Endodermal cell (in vitro differentiated cells): ENCODE data around the gene PLVAP. TPM values are rescaled to one million over a fixed set of nuclear protein-coding genes. Genes with fewer than 3 reads are reported as not detected.
"Not testable (repeated sequence)": the region's sequence is repeated elsewhere in the genome, so short reads cannot be mapped to it uniquely, and the experiment has no call there.

Experiments
- DNase-seq: peaks from one replicate; pipeline ENCODE4 v3.0.0-alpha.2; 2017
- H3K27ac ChIP-seq: 2 replicates; pipeline ENCODE4 v1.5.1; 2013; ENCODE audit warnings: mild to moderate bottlenecking, low read depth, low read length, moderate library complexity
- H3K27me3 ChIP-seq: 2 replicates; pipeline ENCODE4 v1.6.1; 2013; ENCODE audit warnings: mild to moderate bottlenecking, low read length, moderate library complexity; ENCODE audit not compliant: insufficient read depth, control insufficient read depth, poor library complexity, severe bottlenecking
- H3K36me3 ChIP-seq: 2 replicates; pipeline ENCODE4 v1.7.0; 2013; ENCODE audit warnings: mild to moderate bottlenecking, low read length, moderate library complexity; ENCODE audit not compliant: control insufficient read depth, insufficient read depth
- H3K4me1 ChIP-seq: one replicate; pipeline ENCODE4 v1.7.0; 2013; ENCODE audit warnings: low read length; ENCODE audit not compliant: control insufficient read depth, insufficient read depth
- H3K4me3 ChIP-seq: 2 replicates; pipeline ENCODE4 v1.5.1; 2013; ENCODE audit warnings: mild to moderate bottlenecking, low read length, moderate library complexity
- H3K9ac ChIP-seq: 2 replicates; pipeline ENCODE4 v1.6.1; 2013; ENCODE audit warnings: mild to moderate bottlenecking, low read length, moderate library complexity; ENCODE audit not compliant: poor library complexity, severe bottlenecking; ENCODE audit errors: extremely low read depth
- H3K9me3 ChIP-seq: 2 replicates; pipeline ENCODE4 v1.6.1; 2013; ENCODE audit warnings: mild to moderate bottlenecking, low read length, moderate library complexity; ENCODE audit not compliant: control insufficient read depth
- H3K27ac Mint-ChIP-seq: 2 replicates; pipeline ENCODE4 v1.8.0; 2020; ENCODE audit warnings: mixed read lengths
- H3K27me3 Mint-ChIP-seq: 2 replicates; pipeline ENCODE4 v1.8.0; 2021; ENCODE audit warnings: mild to moderate bottlenecking, mixed read lengths; ENCODE audit not compliant: insufficient read depth
- H3K36me3 Mint-ChIP-seq: 2 replicates; pipeline ENCODE4 v1.8.0; 2020; ENCODE audit warnings: low read depth, mixed read lengths
- H3K4me1 Mint-ChIP-seq: 2 replicates; pipeline ENCODE4 v1.8.0; 2020; ENCODE audit warnings: mixed read lengths
- H3K4me3 Mint-ChIP-seq: 2 replicates; pipeline ENCODE4 v1.8.0; 2020; ENCODE audit warnings: mild to moderate bottlenecking, moderate library complexity, mixed read lengths
- H3K9me3 Mint-ChIP-seq: 2 replicates; pipeline ENCODE4 v1.8.0; 2020; ENCODE audit warnings: mild to moderate bottlenecking, mixed read lengths
- CTCF ChIP-seq: fragments of 200-600 bp; sonication (generic); conservative IDR thresholded peaks from 2 replicates; pipeline ENCODE4 v1.5.0; 2021; ENCODE audit warnings: antibody characterized with exemption, mild to moderate bottlenecking
- WGBS, 2 experiments: methylation state at CpG; one replicate each; pipeline versions ENCODE4 v1.1.5 to v1.1.7; 2013; ENCODE audit warnings: missing lambda C conversion rate in 2 of 2, mixed read lengths in 1 of 2; ENCODE audit not compliant: insufficient coverage in 1 of 2, insufficient read length in 1 of 2; 5-methylcytosine and 5-hydroxymethylcytosine counted together
- total RNA-seq, 2 donors: library from RNA; stranded (reverse); fragmentation: NEBNext Ultra II Directional in 1 of 2; extraction: Animal tissue kit (Norgen Biotek cat#: 25700) in 1 of 2; gene quantifications; 2 replicates in 1 of 2; 3 replicates in 1 of 2; pipeline ENCODE4 v1.2.1, GENCODE V29; 2021

Gene PLVAP
- total RNA-seq, 2 donors from 2014 or later: 0.44 TPM; not detected in 1

DNA sequence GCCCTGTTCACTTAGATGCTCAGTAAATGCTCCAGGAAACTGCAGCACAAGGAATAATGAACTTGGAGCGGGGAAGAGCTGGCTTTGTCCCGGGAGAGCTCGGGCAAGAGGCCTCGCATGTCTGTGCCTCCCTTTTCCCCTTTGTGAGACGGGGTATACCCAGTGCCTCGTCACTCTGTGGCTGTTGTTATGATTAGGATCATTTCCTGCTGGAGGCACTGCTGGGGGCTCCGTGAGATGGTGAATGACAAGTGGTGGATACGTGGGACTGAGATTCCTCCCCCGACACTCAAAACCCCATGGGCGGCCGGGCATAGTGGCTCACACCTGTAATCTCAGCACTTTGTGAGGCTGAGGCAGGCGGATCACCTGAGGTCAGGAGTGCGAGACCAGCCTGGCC is 1.1 kb upstream of the PLVAP start:
- H3K4me3 ChIP-seq: no peak overlapping the region
- Mint-ChIP-seq H3K36me3 (no peaks in the 10 kb centered on the region), H3K9me3 (peaks cover 4% of the 10 kb centered on the region), H3K27me3 (peaks cover 2% of the 10 kb centered on the region), H3K27ac (no peak overlapping the region), H3K4me1 (peaks cover 5% of the 10 kb centered on the region), H3K4me3 (no peak overlapping the region)
- H3K9ac ChIP-seq: no peak overlapping the region
- H3K9me3 ChIP-seq: no peaks in the 10 kb centered on the region
- no peaks in the 10 kb centered on the region for H3K4me1 ChIP-seq
- no peak for TF ChIP-seq CTCF
- H3K27me3 ChIP-seq: no peaks in the 10 kb centered on the region
- no peak for DNase-seq
- H3K36me3 ChIP-seq: no peaks in the 10 kb centered on the region
- WGBS, 2 experiments: 83 to 85% methylated on average over 6 to 13 of the region's 13 CpGs
- H3K27ac ChIP-seq: no peak overlapping the region

- Histone ChIP-seq H3K4me1 (no peaks in the 10 kb centered on the region), H3K27me3 (no peaks in the 10 kb centered on the region), H3K9me3 (no peaks in the 10 kb centered on the region), H3K36me3 (no peaks in the 10 kb centered on the region), H3K27ac (no peak overlapping the region), H3K4me3 (no peak overlapping the region), H3K9ac (no peak overlapping the region)
- TF ChIP-seq CTCF: no peak
- Mint-ChIP-seq H3K4me3 (no peak overlapping the region), H3K27me3 (peaks cover 8% of the 10 kb centered on the region), H3K27ac (no peak overlapping the region), H3K4me1 (no peaks in the 10 kb centered on the region), H3K36me3 (no peaks in the 10 kb centered on the region), H3K9me3 (no peaks in the 10 kb centered on the region)
- no peak for DNase-seq
- 87 to 93% methylated on average over 4 to 7 of the region's 8 CpGs for WGBS, 2 experiments
Observed at GRCh38 chr19:17370026-17370587, 7.0 kb downstream of the PLVAP start.

DNA sequence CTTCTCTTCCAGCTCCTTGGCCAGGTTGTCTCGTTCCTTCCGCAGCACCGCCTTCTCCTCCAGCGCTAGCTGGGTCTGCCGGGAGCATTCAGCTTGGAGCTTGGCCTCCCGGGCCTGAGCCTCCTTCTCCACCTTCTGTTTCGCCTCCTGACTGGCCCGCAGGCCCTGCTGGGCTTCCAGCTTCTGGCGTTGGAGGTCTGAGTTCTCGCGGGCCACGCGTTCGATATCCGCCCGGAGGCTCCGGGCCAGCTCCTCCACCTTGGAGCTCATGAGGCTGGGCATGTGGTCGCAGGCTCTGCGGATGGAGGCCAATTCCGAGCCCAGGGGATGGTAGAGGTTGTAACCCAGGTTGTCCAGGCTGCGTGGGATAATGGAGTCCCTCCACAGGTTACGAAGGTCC is 11.8 kb downstream of the PLVAP start:
- H3K4me1 Mint-ChIP-seq: no peaks in the 10 kb centered on the region
- no peaks in the 10 kb centered on the region for H3K4me1 ChIP-seq
- no peak for TF ChIP-seq CTCF

DNA sequence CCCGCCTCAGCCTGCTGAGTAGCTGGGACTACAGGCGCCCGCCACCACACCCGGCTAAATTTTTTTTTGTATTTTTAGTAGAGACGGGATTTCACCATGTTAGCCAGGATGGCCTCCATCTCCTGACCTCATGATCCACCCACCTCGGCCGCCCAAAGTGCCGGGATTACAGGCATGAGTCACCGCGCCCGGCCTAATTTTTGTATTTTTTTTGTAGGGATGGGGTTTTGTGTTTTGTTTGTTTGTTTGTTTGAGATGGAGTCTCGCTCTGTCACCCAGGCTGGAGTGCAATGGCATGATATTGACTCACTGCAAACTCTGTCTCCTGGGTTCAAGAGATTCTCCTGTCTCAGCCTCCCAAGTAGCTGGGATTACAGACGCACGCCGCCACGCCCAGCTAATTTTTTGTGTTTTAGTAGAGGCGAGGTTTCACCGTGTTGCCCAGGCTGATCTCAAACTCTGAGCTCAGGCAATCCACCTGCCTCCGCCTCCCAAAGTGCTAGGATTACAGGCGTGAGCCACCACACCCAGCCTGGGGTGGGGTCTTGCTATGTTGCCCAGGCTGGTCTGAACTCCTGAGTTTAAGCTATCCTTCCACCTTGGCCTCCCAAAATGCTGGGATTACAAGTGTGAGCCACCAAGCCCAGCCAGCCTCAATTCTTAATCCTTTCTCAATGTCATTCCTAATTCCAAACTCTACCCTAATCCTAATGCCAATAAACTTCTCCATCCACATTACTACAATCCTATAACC is 13.1 kb downstream of the PLVAP start:
- H3K27ac ChIP-seq, DNase-seq, H3K9me3 Mint-ChIP-seq, H3K9ac ChIP-seq, H3K4me3 ChIP-seq, H3K4me1 ChIP-seq, H3K4me3 Mint-ChIP-seq, H3K9me3 ChIP-seq, H3K36me3 ChIP-seq, H3K27ac Mint-ChIP-seq, H3K36me3 Mint-ChIP-seq, H3K27me3 ChIP-seq, H3K4me1 Mint-ChIP-seq: not testable (repeated sequence)
- 90 to 96% methylated on average over 15 to 20 of the region's 20 CpGs for WGBS, 2 experiments
- peaks cover 18% of the 10 kb centered on the region for H3K27me3 Mint-ChIP-seq

More for the DNA sequence above, 11.8 kb downstream of the PLVAP start:
- no peak overlapping the region for H3K9ac ChIP-seq
- no peaks in the 10 kb centered on the region for H3K27me3 ChIP-seq
- no peaks in the 10 kb centered on the region for H3K36me3 Mint-ChIP-seq
- no peak overlapping the region for H3K4me3 Mint-ChIP-seq
- H3K27me3 Mint-ChIP-seq: peaks cover 18% of the 10 kb centered on the region
- H3K27ac Mint-ChIP-seq: no peak overlapping the region
- H3K36me3 ChIP-seq: no peaks in the 10 kb centered on the region
- peaks cover 2% of the 10 kb centered on the region for H3K9me3 Mint-ChIP-seq
- 94 to 96% methylated on average over 17 to 22 of the region's 22 CpGs for WGBS, 2 experiments
- DNase-seq: no peak
- H3K27ac ChIP-seq: no peak overlapping the region
- no peak overlapping the region for H3K4me3 ChIP-seq
- no peaks in the 10 kb centered on the region for H3K9me3 ChIP-seq
